Stimulated activated CD8-positive, alpha-beta memory T cell treated with anti-CD3 and anti-CD28 coated beads, Interleukin-7, amount 100 ng/mL, for 4 hours (primary cell): ENCODE measurements around the gene COL1A2.

Source experiments
- DNase-seq, 2 donors: peaks; one replicate each; pipeline ENCODE4 v3.0.0-alpha.2; 2020; ENCODE audit warnings: low read depth in 2 of 2

Gene COL1A2

DNA sequence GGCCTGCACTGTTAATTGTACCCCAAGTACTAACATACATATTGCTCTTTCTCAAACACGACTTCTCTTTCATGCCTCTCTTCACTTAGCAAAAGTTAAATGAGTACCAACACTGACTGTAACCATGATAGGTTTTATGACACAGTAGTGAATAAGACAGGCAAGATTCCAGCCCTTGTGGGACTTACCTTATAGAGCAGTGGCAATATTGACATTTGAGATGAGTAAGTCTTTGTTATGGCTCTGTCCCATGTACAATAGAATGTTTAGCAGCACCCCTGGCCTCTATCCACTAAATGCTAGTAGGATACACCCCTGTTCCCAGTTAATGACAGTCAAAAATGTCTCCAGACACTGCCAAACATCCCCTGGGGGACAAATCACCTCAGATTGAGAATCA lies 11.9 kb upstream of the COL1A2 start:
- no peak for DNase-seq

DNA sequence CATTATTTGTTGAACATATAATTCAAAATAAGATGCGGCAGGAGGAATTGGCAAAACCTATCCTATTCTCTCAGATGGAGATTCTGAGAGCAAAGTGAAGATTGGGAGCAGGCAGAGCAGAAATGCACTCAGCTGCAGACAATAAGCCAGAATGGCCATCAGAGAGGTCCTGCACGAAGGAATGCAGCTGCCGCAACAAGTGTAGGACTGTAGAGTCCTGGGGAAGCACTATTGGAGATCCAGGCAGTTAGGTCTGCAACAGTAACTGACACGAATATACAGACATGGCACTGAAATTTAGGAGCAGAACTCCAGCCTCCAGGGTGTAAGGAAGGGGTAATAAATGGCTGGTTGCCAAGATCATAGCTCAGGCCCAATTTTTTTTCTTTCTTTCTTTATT lies 10.4 kb upstream of the COL1A2 start:
- DNase-seq, result no peak

DNA sequence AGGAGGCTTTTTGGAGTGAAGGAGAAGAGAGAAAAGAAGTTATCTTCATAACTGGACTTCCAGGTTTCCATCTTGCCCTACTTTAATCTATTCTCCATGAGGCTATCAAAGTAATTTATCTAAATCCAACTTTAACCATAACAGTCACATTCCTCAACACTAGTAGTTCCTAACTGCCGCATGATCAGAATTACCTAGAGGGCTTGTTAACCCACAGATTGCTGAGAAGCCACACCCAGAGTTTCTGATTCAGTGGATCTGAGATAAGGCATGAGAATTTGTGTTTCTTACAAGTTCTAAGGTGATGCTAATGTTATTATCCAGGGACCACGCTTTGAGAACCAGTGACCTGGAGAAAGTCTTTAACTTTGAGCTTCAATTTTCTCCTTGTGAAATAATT lies 8.3 kb upstream of the COL1A2 start:
- DNase-seq, result no peak

DNA sequence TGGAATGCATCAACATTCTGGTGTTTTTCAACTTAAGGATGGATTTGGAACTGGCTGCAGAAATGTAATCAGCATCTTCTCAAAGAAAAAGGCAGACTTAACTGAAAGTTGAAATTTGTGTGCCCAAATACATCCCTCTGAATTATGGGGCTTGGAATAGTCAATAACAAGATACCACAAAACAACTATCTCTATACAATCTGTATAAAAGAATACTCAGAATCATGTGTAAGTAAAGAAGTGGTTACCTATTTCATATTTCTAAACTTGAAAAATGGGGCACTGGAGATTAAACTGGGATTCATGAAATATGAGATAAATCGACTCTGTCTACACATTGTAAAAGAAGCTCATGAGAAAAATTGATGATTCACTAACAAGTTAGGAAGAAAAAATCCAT lies 6.2 kb upstream of the COL1A2 start:
- no peak for DNase-seq

DNA sequence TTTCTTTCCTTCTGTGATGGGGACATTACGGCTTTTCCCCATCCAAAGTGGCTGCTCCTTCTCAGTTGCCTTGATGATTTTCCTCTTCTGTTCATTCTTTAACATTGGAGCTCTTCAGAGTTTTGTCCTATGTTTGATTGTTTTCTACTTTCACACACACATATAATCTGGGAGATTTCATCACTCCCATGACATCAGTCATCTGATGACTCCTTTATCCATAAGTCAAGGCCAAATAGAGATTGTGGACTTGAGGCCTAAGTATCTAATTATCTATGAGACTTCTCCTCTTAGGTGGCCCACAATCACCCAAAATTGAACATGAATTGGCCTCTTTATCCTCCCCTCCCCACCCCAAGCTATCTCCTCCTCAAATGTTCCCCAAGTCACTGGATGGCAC lies 5.3 kb upstream of the COL1A2 start:
- no peak for DNase-seq

DNA sequence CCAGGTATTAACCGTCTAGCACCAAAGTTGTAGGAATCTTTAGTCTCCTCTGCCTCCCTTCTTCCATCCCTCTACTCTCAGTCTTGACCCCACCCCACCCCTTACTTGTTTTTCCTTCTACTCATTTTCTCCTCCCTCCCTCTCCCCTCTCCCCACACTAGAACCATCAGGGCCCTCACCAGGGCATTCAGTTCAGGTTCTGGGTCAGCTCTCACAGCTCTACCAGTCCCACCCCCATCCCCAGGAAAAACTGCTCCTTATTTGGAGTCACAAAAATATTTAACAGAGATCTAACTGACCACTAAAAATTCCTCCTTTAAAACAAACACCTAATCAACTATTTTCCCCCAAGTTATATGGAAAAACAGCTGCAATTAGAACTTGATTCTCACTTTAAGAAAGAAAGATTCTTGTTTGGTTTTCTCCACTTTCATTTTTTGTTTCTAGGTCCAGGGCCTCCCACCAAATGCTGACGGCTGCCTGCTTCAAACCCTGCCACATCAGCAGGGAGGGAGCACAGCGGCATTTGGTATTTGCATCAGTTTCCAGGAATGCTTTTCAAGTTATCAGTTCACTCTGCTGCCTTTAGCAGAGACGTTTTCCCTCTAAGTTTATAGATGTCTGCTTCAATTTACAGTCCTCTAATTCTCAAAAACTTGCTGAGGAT lies 2.8 kb upstream of the COL1A2 start:
- DNase-seq, result no peak

DNA sequence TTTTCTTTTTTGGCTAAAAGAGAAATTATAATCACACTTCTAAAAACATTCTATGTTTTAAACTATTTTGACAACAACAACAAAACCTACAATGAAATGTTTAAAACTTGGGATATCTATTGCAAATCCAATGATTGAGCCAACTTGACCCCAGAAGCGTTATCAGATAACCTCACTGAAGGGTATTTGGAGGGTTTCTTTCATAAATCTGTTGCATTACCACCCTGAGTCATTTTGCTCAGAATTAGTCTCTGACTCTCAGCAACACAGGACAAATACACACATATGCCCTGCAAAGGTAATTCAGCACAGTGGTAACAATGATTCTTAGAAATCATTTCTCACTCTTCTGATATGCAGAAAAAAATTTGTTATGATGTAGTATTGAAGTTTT lies 2.3 kb upstream of the COL1A2 start:
- DNase-seq, result no peak

DNA sequence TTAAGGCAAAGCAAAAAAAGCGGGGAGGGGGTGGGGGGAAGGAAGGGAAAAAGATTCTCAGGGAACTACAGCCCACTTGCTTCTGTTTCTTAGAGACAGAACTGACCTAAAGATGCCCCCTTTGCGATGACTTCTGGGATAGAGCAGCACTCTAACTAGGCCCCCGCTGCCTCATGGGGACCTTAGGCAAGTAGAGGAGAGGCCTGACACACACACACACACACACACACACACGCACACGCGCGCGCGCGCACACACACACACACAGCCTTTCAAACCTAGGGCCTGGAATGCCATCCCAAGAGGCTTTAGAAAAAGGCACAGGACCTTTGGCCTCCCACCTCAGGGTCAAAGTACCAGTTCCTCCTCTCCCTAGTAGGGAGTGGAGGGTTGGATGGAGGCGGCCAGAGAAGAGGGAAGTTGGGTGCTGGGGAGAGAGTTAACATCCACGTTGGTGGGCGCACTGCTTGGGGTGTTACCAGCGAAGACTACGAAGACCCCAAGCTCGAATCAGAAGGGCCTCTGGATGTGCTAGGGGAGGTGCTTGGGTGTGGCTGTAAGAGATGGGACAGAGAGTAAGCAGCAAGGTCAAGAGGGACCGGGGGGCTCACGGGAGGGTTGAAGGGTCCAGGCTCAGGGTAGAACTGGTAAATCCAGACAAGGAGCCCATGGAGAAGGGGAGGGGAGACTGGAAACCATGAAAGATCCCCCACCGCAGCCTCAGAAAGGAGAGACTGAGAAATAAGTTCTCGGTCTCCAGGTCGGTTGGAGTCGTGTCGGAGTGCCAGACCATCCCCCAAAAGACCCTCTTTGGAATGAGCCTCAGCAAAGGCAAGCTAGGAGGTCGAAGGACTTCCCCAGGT lies 1.2 kb upstream of the COL1A2 start:
- no peak for DNase-seq

DNA sequence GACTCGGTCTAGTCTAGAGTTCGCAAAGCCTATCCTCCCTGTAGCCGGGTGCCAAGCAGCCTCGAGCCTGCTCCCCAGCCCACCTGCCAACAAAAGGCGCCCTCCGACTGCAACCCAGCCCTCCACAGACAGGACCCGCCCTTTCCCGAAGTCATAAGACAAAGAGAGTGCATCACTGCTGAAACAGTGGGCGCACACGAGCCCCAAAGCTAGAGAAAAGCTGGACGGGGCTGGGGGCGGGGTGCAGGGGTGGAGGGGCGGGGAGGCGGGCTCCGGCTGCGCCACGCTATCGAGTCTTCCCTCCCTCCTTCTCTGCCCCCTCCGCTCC lies 622 bp upstream of the COL1A2 start:
- DNase-seq, result no peak

DNA sequence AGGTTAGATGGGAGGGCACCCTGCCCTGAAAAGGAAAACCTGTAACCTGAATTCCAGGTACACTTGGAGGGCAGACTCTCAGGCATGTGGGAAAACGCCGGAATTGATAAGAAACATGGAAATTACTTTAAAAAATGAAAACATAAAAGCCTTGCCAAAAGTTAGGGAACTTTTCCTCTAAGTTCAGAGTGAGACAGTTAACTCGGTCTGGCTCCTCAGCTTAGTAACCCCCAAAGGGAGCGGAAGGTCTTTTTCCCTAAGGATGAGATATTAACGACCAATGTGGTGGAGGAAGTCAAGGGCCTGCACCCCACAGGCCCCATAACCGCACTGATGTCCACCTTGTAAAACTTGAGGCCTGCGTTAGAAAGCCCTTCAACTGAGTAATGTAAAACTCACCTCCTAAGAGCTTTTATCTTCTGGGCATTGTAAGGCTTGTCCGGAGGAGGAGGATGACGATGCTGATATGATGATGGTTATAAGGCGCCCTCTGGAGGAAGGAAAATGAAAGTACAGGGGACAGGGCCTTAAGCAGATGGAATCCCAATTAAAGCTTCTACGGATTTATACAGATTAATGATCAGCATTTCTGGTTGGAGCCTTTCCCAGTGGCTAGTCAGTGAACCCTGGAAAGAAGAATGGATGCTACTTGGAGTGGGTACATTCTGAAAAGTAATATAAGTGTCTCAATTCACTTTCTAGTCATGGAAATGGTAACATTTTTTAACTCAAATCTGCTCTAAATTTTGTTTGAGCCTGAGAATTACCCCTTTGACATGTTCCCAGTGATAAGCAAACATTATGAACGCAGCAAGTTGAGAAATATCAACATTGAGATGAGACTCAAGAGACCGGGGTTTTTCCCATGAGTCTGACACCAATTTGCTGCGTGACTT lies 694 bp downstream of the COL1A2 start:
- DNase-seq, result no peak

DNA sequence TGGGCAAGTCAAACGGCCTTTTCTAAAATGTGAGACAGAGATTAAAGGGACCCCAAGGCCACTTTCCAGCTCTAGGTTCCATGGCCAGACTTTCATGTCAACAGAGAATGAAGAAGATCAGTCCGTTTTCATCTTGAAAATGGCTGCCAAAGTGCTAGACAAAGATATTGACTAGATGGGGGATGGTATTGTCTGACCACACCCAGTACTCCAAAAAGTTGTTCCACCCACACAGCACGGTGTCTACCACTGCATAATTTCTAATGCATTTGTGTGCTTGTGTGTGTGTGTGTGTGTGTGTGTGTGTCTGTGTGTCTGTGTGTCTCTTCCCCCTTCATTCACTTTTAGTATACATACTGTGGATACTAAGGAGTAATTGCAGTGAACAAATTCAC lies 1.3 kb downstream of the COL1A2 start:
- DNase-seq, result no peak

DNA sequence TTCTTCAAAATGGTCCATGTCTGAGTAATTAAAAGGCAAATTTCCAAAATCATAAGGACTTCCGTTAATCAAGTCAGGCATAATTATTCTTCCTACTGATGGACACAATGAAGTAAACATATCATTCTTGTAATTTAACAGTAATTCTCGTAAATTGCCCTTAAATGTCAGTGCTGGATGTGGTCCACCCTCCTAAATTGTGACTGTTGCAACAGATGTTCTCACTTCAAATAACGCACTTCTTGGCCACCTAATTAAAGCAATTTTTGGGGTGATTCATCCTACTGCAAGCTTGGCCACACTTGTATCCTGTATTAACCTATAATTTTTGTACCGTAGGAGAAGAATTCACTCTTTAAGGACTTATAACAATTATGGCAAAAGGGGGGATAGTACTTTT lies 1.9 kb downstream of the COL1A2 start:
- DNase-seq, result no peak

DNA sequence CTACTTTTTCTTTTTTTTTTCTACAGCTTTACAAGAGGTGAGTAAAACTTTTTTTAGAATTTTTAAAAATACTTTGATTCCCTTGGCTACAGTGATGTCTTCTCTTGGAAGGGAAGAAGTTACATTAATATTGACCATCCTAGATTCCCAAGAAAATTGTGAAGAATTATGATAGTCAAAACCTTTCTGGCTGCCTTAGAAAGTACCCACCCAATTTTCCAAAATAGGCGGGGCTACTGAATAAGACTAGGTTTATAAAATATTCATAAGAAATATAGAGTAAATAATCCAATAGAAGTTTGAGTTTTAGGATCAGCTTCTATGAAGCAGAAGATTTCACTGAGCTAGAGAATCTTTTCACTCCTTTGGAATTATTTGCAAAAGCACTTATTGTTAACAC lies 3.0 kb downstream of the COL1A2 start:
- no peak for DNase-seq

DNA sequence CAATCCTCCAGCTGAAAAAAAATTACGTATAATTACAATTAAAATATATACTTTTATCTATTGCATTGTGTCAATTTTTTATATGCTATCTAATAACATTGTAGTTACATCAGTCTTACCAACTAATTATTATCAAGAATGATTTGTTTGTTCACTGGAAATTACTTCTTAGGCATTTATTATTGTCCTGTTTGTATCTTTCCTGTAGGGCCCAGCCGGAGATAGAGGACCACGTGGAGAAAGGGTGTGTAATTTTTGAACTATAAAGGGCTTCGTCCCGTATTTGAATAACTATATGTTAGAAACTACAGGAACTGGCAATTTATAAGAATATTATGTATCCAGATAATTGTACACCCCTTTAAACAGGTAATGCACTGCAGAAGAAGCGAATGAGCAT lies 4.1 kb downstream of the COL1A2 start:
- no peak for DNase-seq

DNA sequence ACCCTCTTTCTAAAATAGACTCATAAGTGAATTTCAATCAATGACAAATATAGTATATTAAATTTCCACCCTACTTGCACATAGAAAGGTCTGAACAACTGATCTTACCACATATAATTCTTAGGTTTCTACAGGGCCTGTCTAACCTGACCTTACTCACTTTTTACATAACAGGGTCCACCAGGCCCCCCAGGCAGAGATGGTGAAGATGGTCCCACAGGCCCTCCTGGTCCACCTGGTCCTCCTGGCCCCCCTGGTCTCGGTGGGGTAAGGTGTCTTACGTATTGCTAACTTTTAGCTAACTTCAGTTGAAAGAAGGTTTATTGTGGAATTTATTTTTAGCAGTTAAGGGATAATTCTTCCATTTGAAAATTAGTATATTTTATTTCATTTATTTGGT lies 5.3 kb downstream of the COL1A2 start:
- DNase-seq, result no peak

DNA sequence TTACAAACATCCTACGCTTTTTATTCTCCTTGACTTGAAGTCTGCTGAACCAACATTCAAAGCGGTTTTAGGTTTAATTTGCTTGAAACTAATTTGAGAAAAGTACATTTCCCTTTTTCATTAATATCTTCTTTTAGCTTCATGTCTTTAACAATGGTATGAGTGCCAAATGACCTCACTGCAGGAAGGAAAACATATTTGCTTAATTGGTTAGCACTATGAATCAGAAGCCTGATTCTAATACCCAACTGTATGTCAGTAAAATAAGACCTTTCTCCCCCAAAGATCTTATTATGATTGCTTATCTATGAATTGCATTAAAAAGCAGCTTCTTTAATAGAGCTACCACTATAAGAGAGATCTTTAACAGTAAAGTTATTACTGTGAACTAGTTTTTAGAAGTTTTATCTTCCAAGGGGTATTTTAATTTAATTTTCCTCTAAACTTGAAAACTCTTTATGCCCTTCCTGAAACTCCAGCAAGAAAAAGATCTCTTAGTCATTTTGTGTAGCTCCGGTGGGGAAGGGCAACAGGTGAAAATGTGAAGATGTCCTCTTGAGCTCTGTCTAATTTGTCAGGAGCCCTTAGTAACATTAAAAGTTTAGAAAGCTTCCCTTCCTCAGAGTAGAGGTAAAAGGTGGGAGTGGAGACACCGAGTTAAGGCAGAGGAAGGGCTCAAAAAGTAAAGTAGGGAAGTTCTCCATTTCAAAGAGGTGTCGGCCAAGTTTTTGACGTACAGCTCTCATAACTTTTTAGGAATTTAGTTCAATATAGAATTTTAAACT lies 6.1 kb downstream of the COL1A2 start:
- no peak for DNase-seq

DNA sequence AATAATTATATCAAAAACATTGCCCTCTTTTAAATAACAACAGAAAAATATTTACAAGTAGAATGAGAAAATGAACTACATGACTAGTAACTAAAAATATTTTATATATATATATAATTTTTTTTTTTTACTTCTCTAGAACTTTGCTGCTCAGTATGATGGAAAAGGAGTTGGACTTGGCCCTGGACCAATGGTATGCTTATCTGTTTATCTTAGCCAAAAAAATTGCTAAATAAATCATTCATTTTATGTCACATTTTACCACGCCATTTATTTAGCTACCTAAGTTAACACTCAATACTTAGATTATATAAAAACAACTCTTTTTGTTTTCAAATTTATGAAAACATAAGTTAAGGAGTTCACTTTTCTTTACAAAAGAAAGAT lies 6.7 kb downstream of the COL1A2 start:
- no peak for DNase-seq

DNA sequence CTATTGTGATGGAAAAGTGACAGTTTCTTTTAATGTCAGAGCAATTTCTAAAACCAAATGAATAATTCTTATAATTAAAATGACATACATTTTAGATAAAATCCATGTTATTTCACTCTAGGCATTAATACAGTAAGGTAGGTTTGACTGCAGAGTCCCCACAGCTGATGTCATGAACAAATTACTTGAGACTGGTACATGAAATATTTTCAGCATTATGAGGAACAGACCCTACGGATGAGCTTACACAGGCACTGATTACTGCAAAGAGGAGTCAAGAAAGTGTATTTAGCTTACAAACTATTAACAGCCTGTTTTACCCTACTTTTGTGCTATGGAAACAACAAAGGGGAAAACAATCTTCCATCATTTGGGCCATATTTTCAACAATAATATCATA lies 8.9 kb downstream of the COL1A2 start:
- DNase-seq, result no peak

DNA sequence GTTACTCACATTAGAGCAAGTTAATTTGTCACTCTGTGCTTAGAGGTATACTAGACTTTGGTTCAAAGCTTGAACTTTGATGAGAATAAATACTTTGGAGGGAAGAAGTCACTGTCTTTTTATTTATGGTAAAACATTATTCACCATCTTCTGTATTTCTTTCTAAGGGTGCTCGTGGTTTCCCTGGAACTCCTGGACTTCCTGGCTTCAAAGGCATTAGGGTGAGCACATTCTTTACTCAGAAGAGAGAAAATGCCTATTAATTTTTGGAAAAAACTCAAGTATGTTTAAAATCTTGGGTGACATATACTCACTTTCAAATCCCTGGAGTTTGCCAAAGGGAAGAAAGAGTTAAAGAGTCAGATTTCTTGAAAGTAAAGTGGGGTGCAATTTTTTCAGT lies 10.8 kb downstream of the COL1A2 start:
- DNase-seq, result no peak

DNA sequence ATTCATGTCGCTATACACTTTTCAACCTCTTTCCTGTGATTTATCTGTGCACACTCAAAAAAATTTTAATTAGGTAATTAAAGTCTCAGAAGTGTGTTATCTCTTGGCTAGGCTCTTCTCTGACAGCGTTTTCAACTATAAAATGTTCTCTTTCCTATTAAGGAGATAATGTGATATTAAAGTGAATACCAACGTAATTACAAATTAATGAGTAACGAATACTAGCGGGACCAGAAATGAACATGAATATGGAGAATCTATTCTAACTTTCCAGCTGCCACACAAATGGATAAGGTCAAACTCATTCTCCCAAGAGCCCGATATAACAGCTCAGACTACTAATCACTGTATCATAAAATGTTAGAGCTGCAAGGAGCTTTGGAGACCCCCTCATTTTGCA lies 12.0 kb downstream of the COL1A2 start:
- DNase-seq, result no peak

DNA sequence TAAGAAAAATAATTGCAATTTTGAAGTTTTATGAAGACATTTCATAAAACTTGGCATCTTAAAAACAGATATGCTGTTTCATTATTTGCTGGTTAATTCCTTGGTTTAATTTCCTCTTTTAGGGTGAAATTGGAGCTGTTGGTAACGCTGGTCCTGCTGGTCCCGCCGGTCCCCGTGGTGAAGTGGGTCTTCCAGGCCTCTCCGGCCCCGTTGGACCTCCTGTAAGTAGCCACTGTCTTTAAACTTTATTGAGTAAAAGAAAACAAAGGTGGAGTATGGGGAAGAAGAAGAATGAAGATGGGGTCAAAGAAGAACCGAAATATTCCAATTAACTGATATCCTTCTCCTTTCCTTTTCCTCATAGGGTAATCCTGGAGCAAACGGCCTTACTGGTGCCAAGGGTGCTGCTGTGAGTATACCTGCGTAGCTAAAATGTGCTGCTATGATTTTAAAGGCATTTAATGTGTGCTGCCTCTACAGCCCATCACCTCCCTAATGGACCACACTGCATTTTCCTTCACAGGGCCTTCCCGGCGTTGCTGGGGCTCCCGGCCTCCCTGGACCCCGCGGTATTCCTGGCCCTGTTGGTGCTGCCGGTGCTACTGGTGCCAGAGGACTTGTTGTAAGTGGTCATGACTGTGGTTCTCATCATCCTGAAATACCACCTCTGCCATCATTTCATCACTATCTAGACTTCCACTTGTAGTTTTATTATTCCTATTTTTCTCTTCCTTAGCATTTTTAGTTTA lies 14.7 kb downstream of the COL1A2 start:
- DNase-seq, result no peak
